Superior temporal gyrus (tissue), 1 donor: ENCODE measurements around the gene C11orf86.
"Not testable (repeated sequence)": the region's sequence is repeated elsewhere in the genome, so short reads cannot be mapped to it uniquely, and the experiment has no call there.

ENCODE experiments used
- DNase-seq: peaks from one replicate; pipeline ENCODE4 v3.0.0-alpha.2; 2016; ENCODE audit errors: extremely low spot score

The C11orf86 gene

GRCh38 chr11:66974724-66975404 lies at the start of gene C11orf86:
C11orf86 (plus strand) TSS chr11:66975304; CDS start chr11:66975363, 59 bp downstream.
- DNase-seq: no peak

DNA sequence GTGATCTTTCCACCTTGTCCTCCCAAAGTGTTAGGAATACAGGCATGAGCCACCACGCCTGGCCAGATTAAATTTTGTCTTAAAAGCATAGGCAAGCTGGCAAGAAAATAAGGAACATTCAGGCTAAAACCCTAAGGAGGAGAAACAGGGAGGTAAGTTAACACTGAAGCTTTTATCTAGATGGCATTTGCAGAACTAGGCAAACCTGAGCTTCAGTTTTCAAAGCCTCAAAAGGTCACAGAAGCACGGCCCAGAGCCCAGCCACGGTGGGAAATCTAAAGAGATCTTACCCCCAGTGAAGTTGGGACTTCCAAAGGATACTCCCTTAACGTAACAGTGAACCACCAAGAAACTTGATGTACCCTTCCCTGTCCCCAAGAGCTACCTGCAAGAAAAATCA lies 45.4 kb upstream of the C11orf86 start:
- DNase-seq: no peak

GRCh38 chr11:66932543-66932942 lies 42.6 kb upstream of the C11orf86 start:
- DNase-seq: no peak

GRCh38 chr11:66933531-66933930 lies 41.6 kb upstream of the C11orf86 start:
- DNase-seq: no peak

DNA sequence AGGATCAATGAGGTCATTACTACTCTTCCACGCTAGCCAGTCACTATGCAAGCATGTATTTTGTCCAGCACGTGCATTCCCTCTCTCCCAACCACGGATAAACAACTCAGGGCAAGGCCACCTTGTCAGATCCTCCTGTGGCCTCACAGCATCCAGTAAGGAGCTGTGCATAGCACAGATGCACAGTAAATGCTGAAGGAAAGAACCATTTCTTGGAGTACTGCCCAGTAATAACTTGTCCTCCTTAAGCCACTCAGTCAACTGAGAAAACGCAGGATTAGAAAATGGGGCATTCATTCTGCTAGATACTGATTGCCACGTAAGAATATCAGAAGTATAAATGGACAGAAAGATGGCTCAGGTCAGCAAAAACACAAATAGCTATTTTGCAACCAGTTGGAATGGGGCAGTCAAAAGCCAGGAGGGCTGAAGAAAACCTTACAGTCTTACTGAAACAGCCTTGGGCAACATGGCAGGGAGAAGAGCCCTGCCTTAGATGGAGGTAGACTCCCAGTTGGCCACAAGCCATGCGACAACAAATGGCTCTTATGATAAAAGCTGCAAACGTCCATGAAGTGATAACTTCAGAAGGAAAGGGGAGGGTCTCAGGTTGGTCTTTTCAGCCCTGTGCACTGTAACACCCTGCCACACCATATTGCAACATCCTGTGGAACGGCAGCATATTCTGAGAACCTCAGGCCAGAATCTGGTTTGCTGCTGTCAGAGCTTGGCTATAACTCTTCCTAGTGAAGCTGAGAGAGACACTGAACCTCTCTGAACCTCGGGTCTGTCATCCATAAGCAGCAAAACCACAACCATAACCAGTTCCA lies 39.9 kb upstream of the C11orf86 start:
- no peak for DNase-seq

GRCh38 chr11:66936311-66936711 lies 38.8 kb upstream of the C11orf86 start:
- DNase-seq: no peak

- DNase-seq: no peak
Measured at GRCh38 chr11:66937193-66937733, 37.8 kb upstream of the C11orf86 start.

DNA sequence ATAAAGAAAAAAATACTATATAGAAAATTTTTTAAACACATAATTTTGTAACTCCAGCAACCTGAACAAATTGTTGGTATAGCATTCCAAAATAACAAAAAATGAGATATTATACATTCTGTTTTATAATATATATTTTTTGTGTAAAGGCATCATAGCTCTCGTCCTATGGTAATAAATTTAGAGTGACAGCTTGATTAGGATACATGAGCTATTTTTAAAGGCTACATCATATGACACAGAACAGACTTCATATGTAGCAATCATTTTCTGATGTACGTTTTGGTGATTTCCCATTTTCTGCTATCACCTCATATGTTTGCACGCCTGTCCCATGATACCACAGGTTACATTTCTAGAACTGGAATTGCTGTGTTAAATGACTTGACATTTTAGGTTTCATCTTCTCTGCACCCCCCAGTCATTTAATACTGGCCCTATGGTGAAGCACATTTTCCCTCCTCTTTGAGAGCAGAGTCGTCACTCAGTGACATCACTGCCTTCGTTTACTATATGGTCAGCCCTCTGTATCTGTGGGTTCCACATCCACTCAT lies 36.4 kb upstream of the C11orf86 start:
- no peak for DNase-seq

- no peak for DNase-seq
Measured at GRCh38 chr11:66950112-66950535, 25.0 kb upstream of the C11orf86 start.

GRCh38 chr11:66951135-66951534 lies 24.0 kb upstream of the C11orf86 start:
- DNase-seq: no peak

DNA sequence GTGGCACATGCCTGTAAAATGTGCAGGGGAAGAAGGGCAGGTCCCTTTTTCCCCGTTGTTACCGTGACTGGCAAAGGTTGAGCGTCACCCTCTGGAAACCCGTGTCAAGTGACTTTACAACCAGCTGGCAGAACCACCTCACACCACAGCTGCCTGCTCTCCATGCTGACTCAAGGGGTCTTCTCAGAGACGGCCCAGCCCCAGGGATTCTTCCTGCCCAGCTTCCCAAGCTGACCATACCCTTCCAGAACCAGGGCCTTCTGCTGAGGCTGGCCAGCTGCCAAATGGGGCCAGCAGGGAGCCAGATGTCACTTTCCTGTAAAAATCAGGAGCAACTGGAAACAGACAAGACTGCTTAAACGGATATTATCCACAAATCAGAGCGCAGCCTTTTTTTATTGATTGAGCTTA lies 23.2 kb upstream of the C11orf86 start:
- DNase-seq: no peak

DNA sequence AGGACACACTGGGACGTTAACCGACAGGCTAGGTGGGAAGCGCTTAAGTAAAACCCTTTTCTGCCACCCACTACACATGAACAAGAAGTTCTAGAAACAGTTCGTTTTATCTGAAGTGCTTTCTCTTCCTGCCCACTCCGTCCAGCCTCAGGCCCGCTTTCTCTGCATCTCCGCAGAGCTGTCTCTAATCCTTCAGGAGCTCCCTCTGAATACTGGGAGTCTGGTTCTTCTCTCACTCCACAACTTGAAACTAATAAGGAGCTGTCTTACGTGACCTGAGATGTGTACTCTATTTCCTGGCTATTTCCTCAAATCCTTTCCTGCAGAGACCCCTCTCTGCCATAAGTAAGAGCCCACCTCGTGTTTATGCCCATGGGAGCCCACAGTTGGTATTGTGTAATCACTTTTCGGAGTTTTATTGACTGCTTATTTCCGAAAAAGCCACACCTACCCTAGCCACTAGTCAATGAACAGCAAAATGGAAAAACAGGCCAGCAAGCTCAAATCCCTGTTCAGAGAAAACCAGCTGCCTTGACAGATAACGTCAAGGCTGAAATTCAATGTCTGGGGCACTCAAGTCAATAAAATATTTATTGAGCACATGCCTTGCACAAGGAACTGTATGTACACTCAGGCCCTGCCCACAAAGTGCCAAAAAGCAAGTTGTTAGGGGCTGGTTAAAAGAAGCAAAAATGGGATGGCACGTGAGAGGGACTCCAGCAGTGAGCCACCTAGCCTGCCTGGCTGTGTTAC lies 21.8 kb upstream of the C11orf86 start:
- no peak for DNase-seq

- peak; percentile 24 for DNase-seq
Measured at GRCh38 chr11:66956689-66957290, 18.3 kb upstream of the C11orf86 start.

DNA sequence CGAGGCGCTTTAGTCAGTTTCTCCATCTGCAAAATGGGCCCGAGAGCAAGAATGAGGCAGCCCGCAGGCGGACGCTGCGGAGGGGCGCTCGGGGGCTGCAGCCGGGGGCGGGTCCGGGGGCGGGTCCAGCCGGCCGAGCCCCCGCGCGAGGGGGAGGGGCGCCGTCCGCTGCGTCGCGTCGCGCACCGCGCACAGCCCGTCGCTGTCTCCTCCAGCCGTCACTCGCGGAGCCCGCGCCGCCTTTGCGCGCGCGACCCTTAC lies 17.2 kb upstream of the C11orf86 start:
- no peak for DNase-seq

DNA sequence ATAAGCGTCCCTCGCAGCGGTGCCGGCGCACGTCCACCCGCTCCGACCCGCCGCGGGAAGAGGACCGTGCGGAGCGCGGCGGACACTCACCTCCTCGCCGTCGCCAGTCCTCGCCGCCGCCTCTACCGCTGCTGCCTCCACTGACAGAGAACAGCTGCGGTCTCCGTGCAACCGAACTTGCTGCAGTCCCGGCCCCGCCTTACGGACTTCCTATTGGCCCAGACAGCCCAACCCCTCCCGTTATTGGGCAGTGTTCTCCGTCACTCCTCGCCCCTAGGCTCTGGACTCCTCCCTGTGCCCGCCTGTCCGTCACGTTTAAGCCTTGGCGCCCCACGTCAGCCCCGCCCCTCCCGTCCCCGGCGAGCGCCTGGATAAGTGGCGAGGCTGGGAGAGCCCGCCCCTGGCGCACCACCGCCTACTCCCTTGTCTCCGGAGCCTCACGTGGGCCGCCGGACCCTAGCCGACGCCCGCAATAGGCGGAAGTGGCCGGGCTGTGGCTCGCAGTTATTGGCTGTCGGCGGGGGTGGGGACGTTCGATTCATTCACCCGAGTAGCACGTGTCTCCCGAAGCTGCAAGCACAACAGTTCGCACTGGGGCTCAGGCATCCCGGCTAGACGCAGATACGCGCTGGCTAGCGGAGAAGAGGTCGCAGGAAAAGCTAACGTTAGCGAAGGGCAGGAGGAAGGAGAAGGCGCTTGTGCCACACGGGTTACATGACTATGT lies 16.7 kb upstream of the C11orf86 start, which contains the start of gene PC:
TSS of gene PC (minus strand) at position 152 of the 724 bp plus-strand sequence. CDS start 86,224 bp downstream, outside the sequence.
- peak; percentile 99 for DNase-seq

DNA sequence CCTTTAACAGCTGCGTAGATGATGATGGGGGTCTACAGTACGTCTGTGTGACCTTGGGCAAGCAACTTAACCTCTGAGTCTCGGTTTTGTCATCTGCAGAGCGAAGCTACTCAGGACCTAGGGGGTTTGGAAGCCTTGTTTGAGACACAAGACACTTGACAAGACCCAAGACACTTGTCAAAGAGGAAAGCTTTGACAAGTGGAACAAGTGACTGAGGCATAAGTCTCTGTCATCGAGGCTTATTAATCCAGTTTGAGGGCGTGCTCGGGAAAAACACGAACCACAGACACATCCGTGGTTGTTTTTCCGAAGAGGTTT lies 16.2 kb upstream of the C11orf86 start:
- no peak for DNase-seq

- DNase-seq: not testable (repeated sequence)
Measured at GRCh38 chr11:66961691-66962213, 13.4 kb upstream of the C11orf86 start.

DNA sequence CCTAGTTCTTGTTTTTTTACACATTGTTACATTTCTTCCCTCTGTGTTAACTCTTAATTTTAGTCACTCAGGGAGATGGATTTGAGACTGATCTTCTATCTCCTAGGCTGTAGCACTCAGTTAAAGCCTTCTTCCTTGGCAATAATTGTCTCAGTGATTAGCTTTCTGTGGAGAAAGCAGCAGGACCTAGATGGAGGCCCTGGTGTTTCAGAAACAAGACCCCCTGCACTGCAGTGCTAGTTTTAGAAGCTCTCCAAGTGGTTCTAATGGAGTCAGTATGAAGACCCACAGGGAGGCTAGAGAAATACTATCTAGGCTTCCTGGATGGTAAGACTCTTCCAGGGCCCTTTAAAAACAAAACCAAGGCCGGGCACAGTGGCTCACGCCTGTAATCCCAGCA lies 12.9 kb upstream of the C11orf86 start:
- no peak for DNase-seq

DNA sequence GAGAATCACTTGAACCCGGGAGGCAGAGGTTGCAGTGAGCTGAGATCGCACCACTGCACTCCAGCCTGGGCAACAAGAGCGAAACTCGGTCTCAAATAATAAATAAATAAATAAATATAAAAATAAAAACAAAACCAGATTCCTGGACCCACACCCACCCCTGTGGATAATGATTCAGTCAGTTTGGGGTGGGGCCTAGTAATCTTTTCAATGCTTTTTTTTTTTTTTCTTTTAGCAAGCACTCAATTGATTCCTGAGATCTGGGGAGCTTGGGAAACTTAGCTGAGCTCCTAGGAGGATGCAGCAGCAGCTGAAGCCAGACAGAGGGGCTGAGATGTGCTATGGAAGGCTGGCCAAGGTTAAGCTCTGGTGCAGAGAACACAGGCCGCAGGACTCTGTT lies 12.3 kb upstream of the C11orf86 start:
- no peak for DNase-seq

DNA sequence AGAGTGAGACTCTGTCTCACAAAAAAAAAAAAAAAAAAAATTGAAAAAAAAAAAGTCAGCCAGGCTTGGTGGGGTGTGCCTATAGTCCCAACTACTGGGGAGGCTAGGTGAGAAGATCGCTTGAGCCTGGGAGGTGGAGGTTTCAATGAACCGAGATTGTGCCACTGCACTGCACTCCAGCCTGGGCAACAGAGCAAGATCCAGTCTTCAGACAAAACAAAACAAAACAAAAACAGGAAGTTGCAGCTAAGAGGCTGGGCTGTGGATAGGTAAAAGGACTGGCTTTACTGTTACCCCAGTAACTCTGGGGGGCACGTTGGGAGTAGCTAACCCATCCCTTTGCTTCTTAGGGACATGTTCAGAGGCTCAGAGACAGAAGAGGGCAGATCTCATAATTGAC lies 10.6 kb upstream of the C11orf86 start:
- DNase-seq: no peak

DNA sequence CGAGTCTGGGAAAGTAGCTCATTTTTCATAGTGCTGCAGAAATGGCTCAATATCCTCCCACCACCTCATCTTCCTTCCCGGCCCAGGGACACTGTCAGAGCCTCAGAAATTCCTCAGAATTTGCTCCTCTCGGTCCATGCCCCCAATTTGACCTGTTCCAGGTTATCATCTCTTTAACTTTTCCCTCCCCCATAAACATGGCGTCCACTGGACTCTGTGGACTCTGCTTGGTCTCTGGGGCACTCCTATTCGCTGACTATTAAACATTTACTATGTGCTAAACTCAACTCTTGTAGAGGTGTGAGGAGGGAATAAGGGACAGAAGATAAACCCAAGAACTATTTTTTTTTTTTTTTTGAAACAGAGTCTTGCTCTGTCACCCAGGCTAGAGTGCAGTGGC lies 8.8 kb upstream of the C11orf86 start:
- no peak for DNase-seq
